Suprapubic skin (tissue), 4 donors: ENCODE results near the gene RBM47.

Source experiments
- CTCF ChIP-seq, 2 donors: fragments of 200-600 bp in 1 of 2; fragments of 450-650 bp in 1 of 2; sonication (generic) in 1 of 2; IDR thresholded peaks; one replicate each; pipeline ENCODE4 v1.5.1; 2016 to 2019; ENCODE audit warnings: antibody characterized with exemption in 2 of 2, mild to moderate bottlenecking in 1 of 2, moderate library complexity in 1 of 2
- EP300 ChIP-seq: sonication (generic); formaldehyde crosslinking; IDR thresholded peaks from one replicate; pipeline ENCODE4 v1.6.1; 2017; ENCODE audit warnings: antibody characterized with exemption
- POLR2A ChIP-seq, 2 donors: fragments of 450-650 bp; IDR thresholded peaks; one replicate each; pipeline ENCODE4 v1.6.1; 2017; ENCODE audit warnings: antibody characterized with exemption in 2 of 2, mild to moderate bottlenecking in 2 of 2, moderate library complexity in 2 of 2
- POLR2AphosphoS5 ChIP-seq, 3 donors: sonication (generic); formaldehyde crosslinking; IDR thresholded peaks; one replicate each; pipeline ENCODE4 v1.6.1; 2017; ENCODE audit warnings: antibody characterized with exemption in 3 of 3

GRCh38 chr4:40594261-40595178, 35.1 kb downstream of the RBM47 start:
- TF ChIP-seq CTCF (IDR thresholded peaks at IDR 0.05) (no peak), POLR2A (IDR thresholded peaks at IDR 0.05) (no peak), POLR2AphosphoS5 (IDR thresholded peaks at IDR 0.05) (no peak), EP300 (no peak)
